Neuronal stem cell (in vitro differentiated cells): ENCODE data around the gene LIMS1.

Source experiments
- DNase-seq: peaks from one replicate; pipeline ENCODE4 v3.0.0-alpha.2; 2013; ENCODE audit warnings: low spot score
- H2AFZ ChIP-seq: one replicate; pipeline ENCODE4 v1.6.1; 2013; ENCODE audit warnings: mild to moderate bottlenecking, low read length, inconsistent platforms
- H2AK5ac ChIP-seq: 2 replicates; pipeline ENCODE4 v1.6.1; 2013; ENCODE audit warnings: low read depth, mild to moderate bottlenecking, inconsistent platforms, low read length, moderate library complexity, mixed read lengths
- H2BK120ac ChIP-seq: 2 replicates; pipeline ENCODE4 v1.6.1; 2013; ENCODE audit warnings: low read depth, mild to moderate bottlenecking, inconsistent platforms, low read length, moderate library complexity, mixed read lengths
- H2BK12ac ChIP-seq: one replicate; pipeline ENCODE4 v1.6.1; 2013; ENCODE audit warnings: low read length, inconsistent platforms
- H2BK15ac ChIP-seq: 2 replicates; pipeline ENCODE4 v1.6.1; 2013; ENCODE audit warnings: mild to moderate bottlenecking, low read length, inconsistent platforms, mixed read lengths
- H2BK5ac ChIP-seq: one replicate; pipeline ENCODE4 v1.6.1; 2013; ENCODE audit warnings: inconsistent platforms, mild to moderate bottlenecking, low read length, moderate library complexity
- H3K14ac ChIP-seq: one replicate; pipeline ENCODE4 v1.6.1; 2013; ENCODE audit warnings: low read length, inconsistent platforms
- H3K18ac ChIP-seq: 2 replicates; pipeline ENCODE4 v1.6.1; 2013; ENCODE audit warnings: low read length, inconsistent platforms
- H3K23ac ChIP-seq: 2 replicates; pipeline ENCODE4 v1.6.1; 2013; ENCODE audit warnings: low read depth, mild to moderate bottlenecking, mixed read lengths, low read length, inconsistent platforms; ENCODE audit not compliant: poor library complexity
- H3K27ac ChIP-seq: replicated peaks from 3 replicates; pipeline ENCODE4 v1.5.1; 2013; ENCODE audit warnings: low read length, inconsistent platforms
- H3K27me3 ChIP-seq, 3 experiments: 2 replicates each; pipeline ENCODE4 v1.6.1; 2013; ENCODE audit warnings: low read length in 3 of 3, mild to moderate bottlenecking in 2 of 3, inconsistent platforms in 1 of 3, low read depth in 1 of 3, mixed read lengths in 1 of 3, moderate library complexity in 1 of 3; ENCODE audit not compliant: control insufficient read depth in 3 of 3, insufficient read depth in 3 of 3
- H3K36me3 ChIP-seq, 2 donors: replicated peaks in 1 of 2; 2 replicates each; pipeline ENCODE4 v1.6.1; 2013; ENCODE audit warnings: low read length in 2 of 2; ENCODE audit not compliant: control insufficient read depth in 2 of 2, insufficient read depth in 2 of 2
- H3K4ac ChIP-seq: 2 replicates; pipeline ENCODE4 v1.6.1; 2013; ENCODE audit warnings: inconsistent platforms, mild to moderate bottlenecking, low read length, moderate library complexity
- H3K4me1 ChIP-seq, 2 donors: 1 replicate in 1 of 2; 2 replicates in 1 of 2; pipeline ENCODE4 v1.6.1; 2013; ENCODE audit warnings: low read length in 2 of 2, low read depth in 1 of 2; ENCODE audit not compliant: control insufficient read depth in 2 of 2, insufficient read depth in 1 of 2
- H3K4me2 ChIP-seq: one replicate; pipeline ENCODE4 v1.6.1; 2013; ENCODE audit warnings: mild to moderate bottlenecking, low read length, inconsistent platforms; ENCODE audit not compliant: insufficient read depth, poor library complexity, severe bottlenecking
- H3K4me3 ChIP-seq, 2 donors: 2 replicates each; pipeline ENCODE4 v1.5.1; 2013; ENCODE audit warnings: low read length in 2 of 2, mild to moderate bottlenecking in 2 of 2, inconsistent platforms in 1 of 2, moderate library complexity in 1 of 2
- H3K79me1 ChIP-seq: one replicate; pipeline ENCODE4 v1.6.1; 2013; ENCODE audit warnings: low read depth, mild to moderate bottlenecking, inconsistent platforms, low read length, moderate library complexity
- H3K9ac ChIP-seq: one replicate; pipeline ENCODE4 v1.6.1; 2013; ENCODE audit warnings: mild to moderate bottlenecking, low read depth, low read length, inconsistent platforms; ENCODE audit not compliant: poor library complexity
- H3K9me3 ChIP-seq, 2 donors: replicated peaks in 1 of 2; 2 replicates each; pipeline versions ENCODE3 to v1.6.1; 2013; ENCODE audit warnings: low read length in 2 of 2, mild to moderate bottlenecking in 2 of 2, inconsistent platforms in 1 of 2, low read depth in 1 of 2, mixed read lengths in 1 of 2, moderate library complexity in 1 of 2; ENCODE audit not compliant: control insufficient read depth in 2 of 2, insufficient read depth in 1 of 2
- H4K8ac ChIP-seq: one replicate; pipeline ENCODE4 v1.6.1; 2013; ENCODE audit warnings: low read depth, mild to moderate bottlenecking, inconsistent platforms, low read length, moderate library complexity
- H4K91ac ChIP-seq: one replicate; pipeline ENCODE4 v1.6.1; 2013; ENCODE audit warnings: low read length, low read depth, mild to moderate bottlenecking, inconsistent platforms; ENCODE audit not compliant: poor library complexity
- WGBS, 2 donors: extraction: QIAGEN DNeasy Blood & Tissue Kit; methylation state at CpG; one replicate each; pipeline ENCODE4 v1.1.7; 2013; ENCODE audit warnings: missing lambda C conversion rate in 2 of 2, mixed read lengths in 1 of 2; ENCODE audit not compliant: insufficient read length in 2 of 2, insufficient replicate concordance in 1 of 2; ENCODE audit errors: extremely low coverage in 2 of 2; 5-methylcytosine and 5-hydroxymethylcytosine counted together

LIMS1 gene

DNA sequence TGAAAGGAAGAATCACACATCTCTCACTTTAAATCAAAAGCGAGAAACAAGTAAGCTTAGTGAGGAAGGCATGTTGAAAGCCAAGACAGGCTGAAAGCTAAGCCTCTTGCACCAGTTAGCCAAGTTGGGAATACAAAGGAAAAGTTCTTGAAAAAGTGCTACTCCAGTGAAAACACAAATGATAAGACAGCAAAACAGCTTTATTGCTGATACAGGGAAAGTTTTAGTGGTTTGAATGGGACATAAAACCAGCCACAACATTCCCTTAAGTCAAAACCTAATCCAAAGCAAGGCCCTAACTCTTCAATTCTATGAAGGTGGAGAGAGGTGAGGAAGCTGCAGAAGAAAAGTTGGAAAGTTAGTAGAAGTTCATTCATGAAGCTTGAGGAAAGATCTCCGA lies 28.0 kb downstream of the LIMS1 start:
- Histone ChIP-seq H3K27ac (no peak overlapping the region), H3K79me1 (no peaks in the 10 kb centered on the region), H3K4me3 (no peak overlapping the region), H2BK15ac (no peak overlapping the region), H4K8ac (no peak overlapping the region), H3K27me3 (no peaks in the 10 kb centered on the region), H3K4me2 (no peak overlapping the region), H2BK120ac (no peak overlapping the region), H2AK5ac (no peak overlapping the region), H3K18ac (no peak overlapping the region), H2BK12ac (no peak overlapping the region), H3K4ac (no peak overlapping the region), H2AFZ (no peak overlapping the region), H3K9ac (no peak overlapping the region), H3K4me1 (peaks cover 7 to 10% of the 10 kb centered on the region in 2 donors), H3K14ac (no peak overlapping the region), H3K36me3 (no peaks in the 10 kb centered on the region), H4K91ac (no peak overlapping the region), H3K9me3 (peaks cover 0 to 16% of the 10 kb centered on the region in 2 donors), H3K23ac (no peak overlapping the region), H2BK5ac (no peak overlapping the region)
- no CpG with 5 or more reads among the region's 2 CpGs for WGBS, 2 donors
- DNase-seq: no peak

DNA sequence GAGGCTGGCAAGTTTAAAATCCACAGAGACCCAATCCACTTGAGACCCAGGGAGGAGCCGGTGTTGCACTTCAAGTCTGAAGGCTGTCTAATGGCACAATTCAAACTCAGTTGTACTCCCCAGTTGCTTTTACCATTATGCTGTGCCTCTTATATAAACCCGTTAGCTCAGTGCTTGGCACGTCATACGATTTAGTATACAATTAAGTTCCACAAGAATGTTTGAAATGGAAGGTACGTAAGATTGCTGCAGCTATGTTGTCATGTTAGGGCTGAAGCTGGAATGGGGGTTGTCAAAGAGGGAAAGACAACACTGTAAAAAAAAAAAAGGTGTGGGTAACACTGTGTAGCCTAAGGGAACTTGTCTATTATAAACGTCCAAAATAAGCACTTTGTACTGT lies 30.2 kb downstream of the LIMS1 start:
- Histone ChIP-seq H3K14ac (no peak overlapping the region), H3K9me3 (peaks cover 0 to 16% of the 10 kb centered on the region in 2 donors), H3K79me1 (no peaks in the 10 kb centered on the region), H3K36me3 (no peaks in the 10 kb centered on the region), H3K27ac (no peak overlapping the region), H3K4me1 (peaks cover 7 to 10% of the 10 kb centered on the region in 2 donors), H2AK5ac (no peak overlapping the region), H2BK120ac (no peak overlapping the region), H2AFZ (no peak overlapping the region), H3K9ac (no peak overlapping the region), H2BK15ac (no peak overlapping the region), H4K91ac (no peak overlapping the region), H3K23ac (no peak overlapping the region), H3K4me3 (no peak overlapping the region), H3K4me2 (no peak overlapping the region), H4K8ac (no peak overlapping the region), H2BK5ac (no peak overlapping the region), H3K27me3 (no peaks in the 10 kb centered on the region), H3K18ac (no peak overlapping the region), H2BK12ac (no peak overlapping the region), H3K4ac (no peak overlapping the region)
- no CpG with 5 or more reads among the region's 6 CpGs for WGBS, 2 donors
- no peak for DNase-seq

DNA sequence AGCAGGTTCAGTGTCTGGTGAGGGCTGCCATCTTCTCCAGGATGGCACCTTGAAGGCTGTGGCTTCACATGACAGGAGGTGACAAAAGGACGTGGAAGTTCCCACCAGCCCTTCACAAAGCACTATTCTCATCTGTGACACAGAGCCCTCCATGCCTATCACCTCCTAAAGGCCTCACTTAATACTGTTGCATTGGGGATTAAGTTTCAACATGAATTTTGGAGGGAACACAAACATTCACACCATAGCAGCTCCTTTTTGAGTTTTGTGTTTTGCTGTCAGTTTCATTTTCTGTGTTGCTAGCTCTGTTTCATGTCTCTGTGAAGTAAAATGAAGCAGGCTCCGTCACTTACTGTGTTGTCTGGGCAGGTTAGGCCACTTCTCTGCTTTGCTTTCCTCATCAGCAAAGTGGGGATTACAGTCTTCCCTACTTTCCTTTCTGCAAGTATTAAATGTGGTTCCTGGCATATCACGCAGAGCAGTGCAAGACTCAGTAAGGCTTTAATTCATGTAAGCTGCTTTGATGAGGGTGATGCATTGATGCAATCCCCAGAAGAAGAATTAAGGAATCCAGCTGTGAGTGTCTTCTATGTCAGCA lies 31.6 kb downstream of the LIMS1 start:
- no peak overlapping the region for H2AK5ac ChIP-seq
- no peak overlapping the region for H3K27ac ChIP-seq
- DNase-seq: no peak
- no peak overlapping the region for H4K8ac ChIP-seq
- H3K14ac ChIP-seq: no peak overlapping the region
- H2BK12ac ChIP-seq: no peak overlapping the region
- no peak overlapping the region for H3K9ac ChIP-seq
- H4K91ac ChIP-seq: no peak overlapping the region
- no peak overlapping the region for H3K18ac ChIP-seq
- no peak overlapping the region for H3K23ac ChIP-seq
- peaks cover 0 to 16% of the 10 kb centered on the region in 2 donors for H3K9me3 ChIP-seq
- peaks cover 0 to 4% of the 10 kb centered on the region in 2 donors for H3K4me1 ChIP-seq
- no peak overlapping the region for H3K4me3 ChIP-seq
- H2BK15ac ChIP-seq: no peak overlapping the region
- no peak overlapping the region for H3K4ac ChIP-seq
- no peaks in the 10 kb centered on the region for H3K36me3 ChIP-seq
- H3K4me2 ChIP-seq: no peak overlapping the region
- H3K79me1 ChIP-seq: no peaks in the 10 kb centered on the region
- no peak overlapping the region for H2BK120ac ChIP-seq
- no peaks in the 10 kb centered on the region for H3K27me3 ChIP-seq
- WGBS, 2 donors: no CpG with 5 or more reads among the region's 3 CpGs
- no peak overlapping the region for H2BK5ac ChIP-seq
- no peak overlapping the region for H2AFZ ChIP-seq

- no peak overlapping the region for H3K4me3 ChIP-seq
- WGBS, 2 donors: no CpG with 5 or more reads among the region's 7 CpGs
Observed at GRCh38 chr2:108570416-108570815, 36.1 kb downstream of the LIMS1 start.

More at GRCh38 chr2:108570416-108570815, 36.1 kb downstream of the LIMS1 start:
- Histone ChIP-seq H3K4ac (no peak overlapping the region), H3K23ac (no peak overlapping the region), H2BK5ac (no peak overlapping the region), H2BK12ac (no peak overlapping the region), H2BK15ac (no peak overlapping the region), H4K8ac (no peak overlapping the region), H3K4me2 (no peak overlapping the region), H3K27ac (no peak overlapping the region), H3K18ac (no peak overlapping the region), H3K9me3 (no peaks in the 10 kb centered on the region), H2BK120ac (no peak overlapping the region), H3K36me3 (no peaks in the 10 kb centered on the region), H3K4me1 (peaks cover 6 to 11% of the 10 kb centered on the region in 2 donors), H2AK5ac (no peak overlapping the region), H3K27me3 (no peaks in the 10 kb centered on the region), H3K14ac (no peak overlapping the region), H4K91ac (no peak overlapping the region), H3K79me1 (no peaks in the 10 kb centered on the region), H2AFZ (no peak overlapping the region), H3K9ac (no peak overlapping the region)
- DNase-seq: no peak
